GM12878 (cell line): ENCODE data around the gene NLRP6. TPM values are rescaled to one million over a fixed set of nuclear protein-coding genes. Genes with fewer than 3 reads are reported as not detected.

ENCODE experiments used
- ATAC-seq: fragments of 200-7000 bp; cut with Tn5 transposase; 3 replicates; pipeline ENCODE4 v1.9.1; 2020; ENCODE audit warnings: mild to moderate bottlenecking, moderate library complexity
- BruUV-seq: library from RNA; stranded (reverse); fragments of 400-500 nt; replicated peaks from 2 replicates; lab custom pipeline; 2021; lab: Mats Ljungman, UMichigan
- CTCF ChIA-PET: fragments of 300-600 bp; sonication (Branson Sonifier 250); formaldehyde crosslinking; extraction: SDS; loops from one replicate; lab custom pipeline; 2021; ENCODE audit warnings: inconsistent platforms; lab: Yijun Ruan, JAX
- POLR2A ChIA-PET: fragments of 350-600 bp; formaldehyde crosslinking; extraction: SDS; loops from one replicate; lab custom pipeline; 2021; ENCODE audit warnings: inconsistent platforms; lab: Charles Lee
- RAD21 ChIA-PET: fragments of 300-600 bp; sonication (Branson Sonifier 250); formaldehyde crosslinking; loops from one replicate; lab custom pipeline; 2023; ENCODE audit warnings: antibody characterized with exemption; ENCODE audit not compliant: unreplicated experiment; lab: Charles Lee
- SMC1A ChIA-PET: fragments of 300-600 bp; sonication (Branson Sonifier 250); formaldehyde crosslinking; loops from one replicate; lab custom pipeline; 2023; ENCODE audit not compliant: unreplicated experiment, uncharacterized antibody; lab: Charles Lee
- DNase-seq: peaks from one replicate; pipeline ENCODE4 v3.0.0-alpha.2; 2011; ENCODE audit warnings: low read depth, low spot score
- FAIRE-seq: peaks from 3 replicates; lab custom pipeline; 2011; peaks lifted over from hg19 to GRCh38; lab: Jason Lieb, UNC
- H2AFZ ChIP-seq: 2 replicates; pipeline ENCODE4 v1.6.0; 2011; ENCODE audit warnings: low read depth, low read length, control low read depth; ENCODE audit not compliant: control insufficient read depth
- H3K27ac ChIP-seq: 2 replicates; pipeline ENCODE4 v1.5.1; 2011; ENCODE audit warnings: control low read depth; ENCODE audit not compliant: control insufficient read depth, insufficient read depth
- H3K27me3 ChIP-seq, 2 experiments: replicated peaks in 1 of 2; 2 replicates each; pipeline versions ENCODE4 v1.6.0 to v1.6.1; 2011; ENCODE audit warnings: low read length in 1 of 2; ENCODE audit not compliant: control insufficient read depth in 2 of 2, insufficient read depth in 2 of 2
- H3K36me3 ChIP-seq, 2 experiments: 2 replicates each; pipeline ENCODE4 v1.5.1; 2011; ENCODE audit warnings: low read length in 1 of 2; ENCODE audit not compliant: control insufficient read depth in 2 of 2, insufficient read depth in 2 of 2
- H3K4me1 ChIP-seq: 2 replicates; pipeline ENCODE4 v1.6.1; 2011; ENCODE audit warnings: mild to moderate bottlenecking, low read length, moderate library complexity, mixed read lengths; ENCODE audit not compliant: control insufficient read depth, insufficient read depth
- H3K4me2 ChIP-seq: 2 replicates; pipeline ENCODE4 v1.6.0; 2011; ENCODE audit warnings: control low read depth; ENCODE audit not compliant: control insufficient read depth, insufficient read depth
- H3K4me3 ChIP-seq: fragments of 200-600 bp; sonication (generic); 2 replicates; pipeline ENCODE4 v1.5.1; 2016
- H3K79me2 ChIP-seq: 2 replicates; pipeline ENCODE4 v1.6.0; 2011; ENCODE audit warnings: low read length; ENCODE audit not compliant: control insufficient read depth, insufficient read depth
- H3K9ac ChIP-seq: 2 replicates; pipeline ENCODE4 v1.8.0; 2011; ENCODE audit warnings: low read length, control low read depth, mixed read lengths; ENCODE audit not compliant: control insufficient read depth, insufficient read depth
- H3K9me3 ChIP-seq: replicated peaks from 3 replicates; pipeline ENCODE4 v1.5.1; 2011; ENCODE audit warnings: mild to moderate bottlenecking, low read length; ENCODE audit not compliant: control insufficient read depth, insufficient read depth
- H4K20me1 ChIP-seq: 2 replicates; pipeline ENCODE4 v1.6.0; 2011; ENCODE audit not compliant: control insufficient read depth, insufficient read depth
- CEBPB ChIP-seq, 2 experiments: fragments of 150-350 bp in 1 of 2; IDR thresholded peaks; 2 replicates each; pipeline ENCODE4 v1.6.1; 2012 to 2014; ENCODE audit warnings: low read depth in 2 of 2, low read length in 2 of 2, borderline replicate concordance in 1 of 2, inconsistent platforms in 1 of 2
- CHD4 ChIP-seq: fragments of 200-600 bp; sonication (generic); IDR thresholded peaks from 2 replicates; pipeline ENCODE4 v1.6.1; 2016; ENCODE audit warnings: mild to moderate bottlenecking
- E4F1 ChIP-seq: fragments of 450-650 bp; IDR thresholded peaks from 2 replicates; pipeline ENCODE4 v1.6.1; 2018; ENCODE audit warnings: borderline replicate concordance, mild to moderate bottlenecking; ENCODE audit not compliant: partially characterized antibody
- HCFC1 ChIP-seq: fragments of 150-350 bp; IDR thresholded peaks from 2 replicates; pipeline ENCODE4 v1.6.1; 2014; ENCODE audit warnings: low read length
- IRF4 ChIP-seq: IDR thresholded peaks from 2 replicates; pipeline ENCODE4 v1.6.1; 2011; ENCODE audit warnings: low read depth, low read length
- LARP7 ChIP-seq: fragments of 450-650 bp; IDR thresholded peaks from 2 replicates; pipeline ENCODE4 v1.6.1; 2017; ENCODE audit warnings: mild to moderate bottlenecking
- MEF2A ChIP-seq: IDR thresholded peaks from 2 replicates; pipeline ENCODE4 v1.6.1; 2011; ENCODE audit warnings: low read depth, mild to moderate bottlenecking, low read length, moderate library complexity; ENCODE audit not compliant: insufficient read depth
- MEF2B ChIP-seq: fragments of 450-650 bp; IDR thresholded peaks from 2 replicates; pipeline ENCODE4 v1.6.1; 2018; ENCODE audit warnings: mild to moderate bottlenecking, moderate library complexity; ENCODE audit not compliant: partially characterized antibody, poor library complexity, severe bottlenecking
- MYB ChIP-seq: fragments of 150-350 bp; IDR thresholded peaks from 2 replicates; pipeline ENCODE4 v1.6.1; 2014; ENCODE audit warnings: mild to moderate bottlenecking, low read depth, low read length, borderline replicate concordance
- RAD21 ChIP-seq: IDR thresholded peaks from 2 replicates; pipeline ENCODE4 v1.6.1; 2011; ENCODE audit warnings: mild to moderate bottlenecking, low read depth, low read length, moderate library complexity; ENCODE audit not compliant: insufficient read depth
- TBL1XR1 ChIP-seq: IDR thresholded peaks from 2 replicates; pipeline ENCODE4 v1.6.1; 2012; ENCODE audit warnings: low read depth, low read length, improper control_type of control experiment
- YBX1 ChIP-seq: fragments of 450-650 bp; IDR thresholded peaks from 2 replicates; pipeline ENCODE4 v1.6.1; 2016; ENCODE audit warnings: antibody characterized with exemption
- ZBTB4 ChIP-seq: fragments of 450-650 bp; formaldehyde crosslinking; IDR thresholded peaks from 2 replicates; pipeline ENCODE4 v1.4.0; 2022; ENCODE audit warnings: mild to moderate bottlenecking, moderate library complexity
- ZNF207 ChIP-seq: fragments of 450-650 bp; IDR thresholded peaks from 2 replicates; pipeline ENCODE4 v1.6.1; 2014; ENCODE audit warnings: antibody characterized with exemption, mild to moderate bottlenecking, borderline replicate concordance
- ZZZ3 ChIP-seq: IDR thresholded peaks from 2 replicates; pipeline ENCODE4 v1.6.1; 2011; ENCODE audit warnings: low read depth; ENCODE audit not compliant: control insufficient read depth, insufficient read length
- WGBS: methylation state at CpG from one replicate; pipeline ENCODE4 v1.1.6; 2016; ENCODE audit warnings: low lambda C conversion rate; ENCODE audit not compliant: insufficient replicate concordance, insufficient coverage; ENCODE audit errors: missing lambda C conversion rate; 5-methylcytosine and 5-hydroxymethylcytosine counted together
- in situ Hi-C: fragments of 300-500 bp; cut with MboI; formaldehyde crosslinking; loops from 9 replicates; pipeline ENCODE4 v1.14.3; 2018; ENCODE audit warnings: mixed read lengths
- intact Hi-C: fragments of 100-400 bp; cut with micrococcal nuclease; formaldehyde crosslinking; loops from one replicate; pipeline ENCODE4 v1.14.2; 2022; ENCODE audit not compliant: unreplicated experiment
- polyA plus RNA-seq, 11 experiments: library from polyadenylated mRNA; depleted of rRNA in 4 of 11; unstranded in 6 of 11; stranded (reverse) in 5 of 11; fragments of >200 nt; fragmentation: Nextera tagmentation in 4 of 11; fragmentation: Illumina TruSeq in 1 of 11; extraction: Ambion mirVana in 4 of 11; extraction: Trizol in 1 of 11; gene quantifications; 1 replicate in 1 of 11; 2 replicates in 10 of 11; pipeline versions ENCODE4 v1.2.1 to v1.2.3, GENCODE V29; 2011 to 2016; ENCODE audit warnings: inconsistent platforms in 2 of 11, missing spikeins in 2 of 11, low read depth in 1 of 11
- total RNA-seq, 4 experiments: library from RNA; depleted of rRNA in 3 of 4; stranded (reverse); fragments of >200 nt in 3 of 4; fragmentation: Illumina TruSeq in 1 of 4; extraction: Trizol in 1 of 4; gene quantifications; 2 replicates each; pipeline versions ENCODE4 v1.2.1 to v1.2.3, GENCODE V29; 2013 to 2021
- TF ChIP-seq, protein P1 (sequence below): IDR thresholded peaks from 2 replicates; pipeline ENCODE4 v1.6.1; 2011; ENCODE audit warnings: low read depth, low read length, improper control_type of control experiment, borderline replicate concordance
- TF ChIP-seq, protein P2 (sequence below): IDR thresholded peaks from 2 replicates; pipeline ENCODE4 v1.6.1; 2012; ENCODE audit warnings: low read length, inconsistent platforms

Gene NLRP6
- total and polyA plus RNA-seq, 10 of the 15 experiments (the other 5 are each of a cell fraction or from before 2014, with no cell fraction given): 0.03 to 0.11 TPM; not detected in 8

DNA sequence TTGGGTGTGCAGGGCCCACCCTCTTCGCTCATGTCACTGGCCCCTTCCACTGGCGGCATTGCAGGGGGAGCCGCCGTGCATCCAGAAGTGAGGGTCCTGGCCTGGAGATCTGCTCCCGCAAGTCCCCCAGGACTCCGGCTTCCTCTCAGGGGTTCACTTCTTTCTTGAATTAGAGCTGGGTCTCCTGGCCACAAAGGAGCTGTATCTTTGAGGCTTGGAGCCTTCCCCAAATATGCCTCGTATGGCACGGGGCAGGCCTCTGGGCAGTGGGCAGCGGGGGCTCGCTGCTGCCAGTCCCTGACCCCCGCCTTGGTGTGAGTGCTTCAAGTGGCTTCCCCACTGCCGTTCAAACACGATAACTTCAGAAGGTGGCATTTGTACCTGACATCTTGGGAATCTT lies 49.8 kb downstream of the NLRP6 start:
- ATAC-seq (no peak), FAIRE-seq (no peak), DNase-seq (no peak)
- WGBS: 99% methylated on average over 13 of the region's 13 CpGs
- SMC1A ChIA-PET: interaction anchor here (0.7 to 4.5 kb wide), 8 partner anchors 12 to 61 kb away, joined by 3 to 42 read pairs (median 16); no protein-coding TSS in a partner anchor
- no peaks in the 10 kb centered on the region for H4K20me1 ChIP-seq
- no peak overlapping the region for H2AFZ ChIP-seq
- POLR2A ChIA-PET: interaction anchor here (0.6 to 6.0 kb wide), 10 partner anchors 11 to 27 kb away, joined by 4 to 86 read pairs (median 10); partner anchors contain the start of gene IFITM2
- peaks cover 4% of the 10 kb centered on the region; the same call in 2 of the 3 replicates for H3K9me3 ChIP-seq
- no peak overlapping the region for H3K4me3 ChIP-seq
- H3K27me3 ChIP-seq: no peaks in the 10 kb centered on the region
- H3K4me1 ChIP-seq: peaks cover 51% of the 10 kb centered on the region
- no peak overlapping the region for H3K9ac ChIP-seq
- H3K79me2 ChIP-seq: peaks cover 4% of the 10 kb centered on the region
- RAD21 ChIA-PET: interaction anchor here (1.2 to 5.2 kb wide), 9 partner anchors 11 to 60 kb away, joined by 3 to 68 read pairs (median 6); partner anchors contain the start of gene IFITM2
- H3K36me3 ChIP-seq: no peaks in the 10 kb centered on the region
- CTCF ChIA-PET: interaction anchor here (0.9 to 5.4 kb wide), 10 partner anchors 12 to 121 kb away, joined by 3 to 43 read pairs (median 4); partner anchors contain the start of genes BET1L, PGGHG and RIC8A
- in situ Hi-C loops: no loop called here
- no peak overlapping the region; the same call in 1 of the 2 replicates for H3K4me2 ChIP-seq
- intact Hi-C loops: no loop called here
- H3K27ac ChIP-seq: 0 out of 2 replicates have a peak overlapping the region, but pooled peaks have one; percentile 33
- no TSS peak for BruUV-seq
- no peak for TF ChIP-seq IRF4
- TF ChIP-seq RAD21: no peak
- no peak for TF ChIP-seq ZZZ3
- TF ChIP-seq ZNF207: no peak
- TF ChIP-seq E4F1: no peak
- TF ChIP-seq, protein P1, sequence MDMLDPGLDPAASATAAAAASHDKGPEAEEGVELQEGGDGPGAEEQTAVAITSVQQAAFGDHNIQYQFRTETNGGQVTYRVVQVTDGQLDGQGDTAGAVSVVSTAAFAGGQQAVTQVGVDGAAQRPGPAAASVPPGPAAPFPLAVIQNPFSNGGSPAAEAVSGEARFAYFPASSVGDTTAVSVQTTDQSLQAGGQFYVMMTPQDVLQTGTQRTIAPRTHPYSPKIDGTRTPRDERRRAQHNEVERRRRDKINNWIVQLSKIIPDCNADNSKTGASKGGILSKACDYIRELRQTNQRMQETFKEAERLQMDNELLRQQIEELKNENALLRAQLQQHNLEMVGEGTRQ: no peak
- TF ChIP-seq MYB: no peak
- no peak for TF ChIP-seq MEF2A
- TF ChIP-seq CEBPB (IDR thresholded peaks at IDR 0.05; ENCODE audit: borderline replicate concordance in 1 of 2, low read depth in 2 of 2, low read length in 2 of 2): no peak
- TF ChIP-seq ZBTB4: no peak
- TF ChIP-seq TBL1XR1: no peak
- TF ChIP-seq CHD4: no peak
- TF ChIP-seq LARP7: no peak
- TF ChIP-seq YBX1: no peak
- TF ChIP-seq, protein P2, sequence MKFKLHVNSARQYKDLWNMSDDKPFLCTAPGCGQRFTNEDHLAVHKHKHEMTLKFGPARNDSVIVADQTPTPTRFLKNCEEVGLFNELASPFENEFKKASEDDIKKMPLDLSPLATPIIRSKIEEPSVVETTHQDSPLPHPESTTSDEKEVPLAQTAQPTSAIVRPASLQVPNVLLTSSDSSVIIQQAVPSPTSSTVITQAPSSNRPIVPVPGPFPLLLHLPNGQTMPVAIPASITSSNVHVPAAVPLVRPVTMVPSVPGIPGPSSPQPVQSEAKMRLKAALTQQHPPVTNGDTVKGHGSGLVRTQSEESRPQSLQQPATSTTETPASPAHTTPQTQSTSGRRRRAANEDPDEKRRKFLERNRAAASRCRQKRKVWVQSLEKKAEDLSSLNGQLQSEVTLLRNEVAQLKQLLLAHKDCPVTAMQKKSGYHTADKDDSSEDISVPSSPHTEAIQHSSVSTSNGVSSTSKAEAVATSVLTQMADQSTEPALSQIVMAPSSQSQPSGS: no peak
- no peak for TF ChIP-seq MEF2B
- TF ChIP-seq HCFC1: no peak
